Measurements from ENCODE around the gene CHST6.
"Not testable (repeated sequence)": the region's sequence is repeated elsewhere in the genome, so short reads cannot be mapped to it uniquely, and the experiment has no call there.

CHST6 gene

DNA sequence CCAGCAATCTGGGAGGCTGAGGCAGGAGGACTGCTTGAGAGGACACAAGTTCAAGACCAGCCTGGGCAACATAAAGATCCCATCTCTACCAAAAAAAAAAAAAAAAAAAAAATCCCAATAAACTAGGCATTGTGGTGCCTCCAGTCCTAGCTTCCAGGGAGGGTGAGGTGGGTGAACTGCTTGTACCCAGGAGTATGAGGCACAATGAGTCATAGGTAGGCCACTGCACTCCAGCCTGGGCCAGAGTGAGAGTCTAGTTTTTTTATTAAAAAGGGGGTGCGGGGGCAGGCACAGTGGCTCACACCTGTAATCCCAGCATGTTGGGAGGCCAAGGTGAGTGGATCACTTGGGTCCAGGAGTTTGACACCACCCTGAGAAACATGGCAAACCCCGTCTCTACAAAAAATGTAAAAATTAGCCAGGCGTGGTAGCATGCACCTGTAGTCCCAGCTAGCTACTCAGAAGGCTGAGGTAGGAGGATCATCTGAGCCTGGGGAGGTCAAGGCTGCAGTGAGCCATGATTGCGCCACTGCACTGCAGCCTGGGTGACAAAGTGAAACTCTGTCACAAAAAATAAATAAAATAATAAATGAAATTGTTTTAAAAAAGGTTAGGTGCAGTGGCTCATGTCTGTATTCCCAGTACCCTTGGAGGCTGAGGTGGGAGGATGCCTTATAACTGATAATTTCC is 7.8 kb upstream of the CHST6 start:
- DNase-seq, result no peak

DNA sequence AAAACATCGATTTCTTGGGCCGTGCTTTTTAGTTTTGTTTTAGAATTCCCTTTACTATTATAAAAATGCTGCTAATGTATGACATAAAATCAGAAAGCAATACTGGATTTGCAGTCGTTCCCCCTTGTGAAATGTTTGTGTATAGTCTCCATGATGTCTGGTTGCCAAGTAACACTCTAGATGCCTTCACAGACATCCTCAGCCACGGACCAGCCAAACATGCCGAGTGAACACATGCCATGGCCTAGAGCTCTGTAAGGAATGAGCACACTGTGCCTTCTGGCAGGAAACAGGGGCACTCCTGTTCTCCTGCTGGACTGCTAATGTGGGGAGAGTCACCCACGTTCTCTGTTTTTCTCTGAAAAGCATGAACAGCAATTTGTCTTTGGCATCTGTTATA is 6.6 kb upstream of the CHST6 start:
- not testable (repeated sequence) for DNase-seq

DNA sequence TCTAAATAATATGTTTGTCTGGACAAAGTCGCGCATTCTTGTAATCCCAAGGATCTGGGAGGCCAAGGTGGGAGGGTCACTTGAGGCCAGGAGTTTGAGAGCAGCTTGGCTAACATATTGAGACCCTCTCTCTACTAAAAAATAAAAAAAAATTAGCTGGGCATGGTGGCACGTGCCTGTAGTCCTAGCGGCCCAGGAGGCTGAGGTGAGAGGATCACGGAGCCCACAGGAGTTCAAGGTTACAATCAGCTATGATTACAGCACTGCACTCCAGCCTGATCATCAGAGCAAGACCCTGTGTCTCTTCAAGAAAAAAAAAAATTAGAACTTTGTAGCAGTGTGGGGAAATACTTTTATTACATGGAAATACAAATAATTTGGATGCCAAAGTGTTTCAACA is 6.1 kb upstream of the CHST6 start:
- no peak for DNase-seq

DNA sequence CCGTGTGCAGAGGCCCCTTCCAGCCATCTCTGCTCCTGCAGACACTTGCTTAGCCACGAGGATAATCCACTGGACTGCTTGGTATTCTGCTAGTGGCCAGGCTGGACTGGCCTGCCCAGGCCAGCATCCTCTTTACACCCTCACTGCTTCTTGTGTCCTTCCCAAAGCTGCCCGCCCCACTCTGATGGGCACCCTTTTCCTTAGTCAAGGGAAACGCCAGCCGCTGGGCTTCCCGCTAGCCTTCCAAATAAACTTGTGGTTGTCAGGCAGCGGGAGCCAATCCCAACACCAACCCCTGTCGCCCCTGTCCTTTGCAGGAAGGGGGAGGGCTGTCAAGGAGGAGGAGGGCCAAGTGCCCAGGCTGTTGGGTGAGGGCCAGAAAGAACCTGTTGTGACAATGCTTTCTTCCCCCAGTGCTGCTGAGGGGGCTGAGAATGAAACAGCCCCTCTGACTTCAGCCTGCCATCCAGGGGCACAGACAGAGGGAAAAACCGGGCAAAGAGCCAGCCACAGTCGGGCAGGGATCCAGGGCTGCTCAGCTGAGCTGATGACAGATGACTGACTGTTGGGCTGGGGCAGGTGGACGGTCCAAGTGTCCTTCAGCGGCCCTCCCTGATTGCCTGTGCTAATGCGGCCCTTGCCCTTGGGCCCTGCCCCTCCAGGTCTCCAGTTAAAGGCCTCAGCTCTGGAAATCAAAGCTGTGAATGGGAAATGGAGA is 3.5 kb upstream of the CHST6 start:
- DNase-seq, result not testable (repeated sequence)

DNA sequence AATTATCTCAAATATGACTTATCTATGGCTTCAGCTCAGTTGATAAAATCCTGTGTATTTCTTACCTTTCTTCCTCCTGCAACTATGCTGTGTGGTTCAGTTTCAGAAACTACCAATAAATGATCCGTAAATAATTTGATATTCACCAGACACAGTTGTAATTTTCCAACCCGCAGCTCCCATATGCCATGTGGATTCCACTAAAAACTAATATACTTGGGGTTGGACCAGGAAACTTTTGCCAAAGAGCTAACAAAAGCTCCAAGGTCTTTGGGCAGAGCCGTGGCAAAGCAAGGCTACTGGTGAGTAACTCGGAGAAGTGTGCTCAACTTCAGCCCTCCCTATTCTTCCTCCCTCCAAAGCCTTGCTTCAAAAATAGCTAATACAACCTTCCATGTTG is 2.3 kb upstream of the CHST6 start:
- no peak for DNase-seq

DNA sequence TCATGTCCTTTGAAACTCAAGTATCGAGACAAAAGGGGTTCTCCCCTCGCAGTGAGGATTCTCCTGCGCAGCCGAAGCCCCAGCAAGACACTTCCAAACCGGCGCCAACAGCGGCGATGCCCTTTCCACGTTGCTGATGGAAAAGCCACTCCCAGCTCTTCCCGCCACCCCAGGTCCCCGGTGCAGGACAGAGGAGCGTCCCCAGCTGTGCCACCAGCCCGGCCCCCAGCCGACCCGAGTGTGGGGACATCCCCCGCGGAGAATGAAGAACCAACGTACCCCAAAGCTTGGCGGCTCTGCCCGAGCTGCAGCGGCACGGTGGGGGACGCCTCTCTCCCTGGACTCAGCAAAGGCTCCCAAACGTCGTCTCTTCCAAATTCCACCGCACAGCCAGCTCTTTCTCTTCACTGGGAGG is 573 bp downstream of the CHST6 start:
- DNase-seq, result no peak

DNA sequence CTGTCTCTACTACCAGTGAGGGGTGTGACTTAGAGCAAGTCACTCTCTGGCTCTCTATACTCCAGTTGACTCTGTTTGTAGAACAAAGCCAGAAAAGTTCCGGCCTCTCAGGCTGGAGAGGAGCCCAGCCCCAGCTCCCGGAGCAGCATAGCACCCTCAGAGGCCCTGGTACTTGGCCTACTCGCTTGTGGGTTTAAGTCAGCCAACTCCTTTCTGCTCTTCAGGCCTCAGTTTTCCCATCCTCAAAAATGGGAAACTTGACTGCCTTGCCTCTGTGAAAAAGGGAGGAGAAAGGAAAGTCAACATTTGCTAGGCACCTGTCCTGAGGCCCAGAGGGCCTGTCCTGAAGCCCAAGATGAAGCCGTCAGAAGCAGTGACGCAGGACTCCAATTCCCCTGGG is 1.1 kb downstream of the CHST6 start:
- DNase-seq, result no peak

DNA sequence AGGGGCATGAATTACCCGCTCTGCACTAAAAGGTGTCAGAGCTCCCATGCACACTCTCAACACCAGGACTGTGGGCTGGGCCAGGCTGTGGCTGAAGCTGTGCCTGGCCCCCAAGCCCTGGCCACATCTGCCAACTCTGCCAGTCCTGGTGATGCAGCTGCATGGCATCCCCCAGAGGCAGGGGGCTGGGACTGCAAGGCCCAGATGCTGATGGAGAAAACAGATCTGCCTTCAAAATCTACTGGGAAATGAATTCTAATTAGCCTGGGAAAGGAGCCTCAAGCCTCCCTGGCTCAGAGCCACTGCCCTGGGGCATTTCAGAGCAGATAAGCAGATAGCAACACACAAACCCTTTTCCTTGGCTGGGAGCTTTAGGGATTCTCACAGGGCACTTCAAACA is 3.4 kb downstream of the CHST6 start:
- DNase-seq, result no peak

DNA sequence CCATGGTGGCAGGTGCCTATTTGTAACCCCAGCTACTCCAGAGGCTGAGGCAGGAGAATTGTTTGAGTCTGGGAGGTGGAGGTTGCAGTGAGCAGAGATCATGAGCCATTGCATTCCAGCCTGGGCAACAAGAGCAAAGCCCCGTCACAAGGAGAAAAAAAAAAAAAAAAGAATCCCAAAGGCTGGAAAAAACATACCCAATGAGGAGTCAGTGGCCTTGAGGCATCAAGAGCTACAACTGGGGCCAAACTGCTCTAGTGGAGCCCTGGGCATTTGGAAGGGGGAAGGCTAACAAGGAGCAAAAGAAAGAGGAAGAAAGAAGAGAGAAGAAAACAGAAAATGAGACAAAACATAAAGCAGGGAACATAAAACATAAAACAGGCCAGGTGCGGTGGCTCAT is 6.9 kb downstream of the CHST6 start:
- DNase-seq, result no peak

DNA sequence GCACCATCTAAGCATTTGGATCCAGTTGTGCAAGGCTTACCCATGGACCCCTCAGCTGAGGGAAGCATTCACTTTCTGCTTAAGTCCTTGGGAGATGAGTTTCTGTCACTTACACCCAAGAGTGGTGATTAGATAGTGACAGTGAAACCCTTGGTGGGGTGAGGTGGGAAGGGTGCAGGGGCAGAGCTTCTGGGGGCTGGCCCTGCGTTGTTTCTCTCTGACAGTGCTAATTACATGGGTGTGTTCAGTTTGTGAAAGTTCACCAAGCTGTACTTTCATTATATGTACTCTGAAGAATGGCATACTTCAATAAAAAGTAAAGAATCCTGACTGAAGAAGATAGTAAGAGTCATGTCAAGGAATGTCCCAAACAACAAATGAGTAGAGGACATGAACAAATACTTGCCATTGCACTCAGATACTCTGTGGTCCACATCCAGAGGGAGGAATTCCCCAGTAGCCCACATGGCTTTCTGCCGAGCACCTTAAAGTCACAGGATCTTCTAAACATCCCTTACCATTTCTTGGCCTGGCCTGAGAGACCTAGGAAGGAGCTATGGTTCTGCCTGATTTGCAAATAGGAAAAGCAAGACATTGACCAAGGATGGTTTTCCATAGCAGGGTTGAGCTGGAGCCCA is 8.4 kb downstream of the CHST6 start:
- DNase-seq, result no peak

DNA sequence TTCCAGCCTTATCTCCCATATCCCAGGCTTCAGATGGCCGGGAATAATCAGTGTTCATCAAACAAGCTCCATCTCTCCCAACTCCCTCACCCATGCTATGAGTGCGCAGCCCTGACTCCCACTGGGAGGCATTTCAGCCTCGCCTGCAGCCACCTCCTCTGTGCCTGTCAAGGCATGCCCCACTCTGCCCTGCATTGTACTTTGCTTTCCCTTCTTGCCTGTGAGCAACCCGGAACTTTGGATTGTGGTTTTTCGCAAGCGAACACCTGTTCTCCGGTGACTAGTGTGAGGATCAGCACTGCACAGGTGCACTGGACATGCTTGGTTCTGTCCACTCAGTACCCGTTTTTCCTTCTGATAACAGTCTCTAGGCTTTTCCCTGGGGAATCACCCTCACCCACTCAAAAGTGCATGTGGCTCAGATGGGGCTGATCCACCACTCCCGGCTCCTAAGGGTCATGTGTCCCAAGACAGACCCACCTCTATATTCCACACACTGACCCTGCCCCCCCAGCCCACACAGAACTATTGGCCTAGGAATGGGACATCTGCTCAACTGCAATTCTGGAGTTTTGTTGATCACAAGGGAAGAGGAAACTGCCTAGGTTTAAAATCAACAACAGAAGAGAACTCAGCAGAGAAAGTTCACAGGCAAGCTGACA is 9.1 kb downstream of the CHST6 start:
- DNase-seq, result no peak

DNA sequence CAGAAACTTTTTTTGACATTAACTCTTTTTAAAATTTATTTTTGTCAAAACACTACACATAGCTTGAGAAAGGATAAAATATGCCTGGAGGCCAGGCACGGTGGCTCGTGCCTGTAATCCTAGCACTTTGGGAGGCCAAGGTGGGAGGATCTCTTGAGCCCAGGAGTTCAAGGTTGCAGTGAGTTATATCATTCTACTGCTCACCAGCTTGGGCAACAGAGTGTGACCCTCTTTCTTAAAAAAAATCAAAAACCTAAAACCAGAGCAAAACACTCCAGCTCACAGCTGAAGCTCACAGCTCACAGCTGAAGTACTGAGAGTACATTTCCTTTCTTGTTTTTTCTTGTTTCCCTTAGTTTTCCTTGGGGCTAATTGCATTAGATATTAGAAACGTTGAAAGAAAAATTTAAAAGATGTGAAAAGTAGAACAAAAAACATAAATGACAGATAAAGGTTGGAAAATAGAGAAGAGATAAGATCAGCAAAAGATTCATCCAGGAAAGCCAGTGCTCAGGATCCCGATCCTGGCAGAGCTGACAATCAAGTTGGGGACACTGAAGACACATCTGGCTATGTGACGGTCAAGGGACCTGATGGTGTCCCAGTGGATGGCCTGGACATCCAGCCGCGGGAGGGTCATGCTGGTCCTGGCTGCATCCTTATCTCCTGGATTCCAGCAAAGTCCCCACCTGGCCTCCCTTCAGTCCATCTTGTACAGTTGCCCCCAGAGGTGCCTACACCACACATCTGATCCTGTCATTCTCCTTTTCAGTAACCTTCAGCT is 9.8 kb downstream of the CHST6 start:
- no peak for DNase-seq

DNA sequence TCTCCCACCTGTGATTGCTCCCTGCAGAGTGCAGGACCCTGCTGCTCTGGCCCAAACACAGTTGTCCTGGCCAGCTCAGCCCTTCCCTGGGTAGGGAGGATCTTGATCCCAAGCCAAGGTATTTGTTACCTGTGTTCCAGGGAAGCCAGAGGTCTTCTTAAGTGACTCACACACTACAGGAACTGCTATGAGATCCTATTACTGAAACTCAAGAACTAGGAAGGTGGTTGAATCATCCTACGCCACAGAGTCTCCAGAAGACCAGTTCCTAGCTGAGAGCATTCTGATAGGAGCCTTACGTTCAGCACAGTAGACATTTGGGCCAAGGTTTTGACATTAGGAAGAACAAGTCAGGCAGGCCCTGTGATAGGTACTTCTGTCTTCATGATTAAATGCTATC is 12.0 kb downstream of the CHST6 start:
- no peak for DNase-seq

DNA sequence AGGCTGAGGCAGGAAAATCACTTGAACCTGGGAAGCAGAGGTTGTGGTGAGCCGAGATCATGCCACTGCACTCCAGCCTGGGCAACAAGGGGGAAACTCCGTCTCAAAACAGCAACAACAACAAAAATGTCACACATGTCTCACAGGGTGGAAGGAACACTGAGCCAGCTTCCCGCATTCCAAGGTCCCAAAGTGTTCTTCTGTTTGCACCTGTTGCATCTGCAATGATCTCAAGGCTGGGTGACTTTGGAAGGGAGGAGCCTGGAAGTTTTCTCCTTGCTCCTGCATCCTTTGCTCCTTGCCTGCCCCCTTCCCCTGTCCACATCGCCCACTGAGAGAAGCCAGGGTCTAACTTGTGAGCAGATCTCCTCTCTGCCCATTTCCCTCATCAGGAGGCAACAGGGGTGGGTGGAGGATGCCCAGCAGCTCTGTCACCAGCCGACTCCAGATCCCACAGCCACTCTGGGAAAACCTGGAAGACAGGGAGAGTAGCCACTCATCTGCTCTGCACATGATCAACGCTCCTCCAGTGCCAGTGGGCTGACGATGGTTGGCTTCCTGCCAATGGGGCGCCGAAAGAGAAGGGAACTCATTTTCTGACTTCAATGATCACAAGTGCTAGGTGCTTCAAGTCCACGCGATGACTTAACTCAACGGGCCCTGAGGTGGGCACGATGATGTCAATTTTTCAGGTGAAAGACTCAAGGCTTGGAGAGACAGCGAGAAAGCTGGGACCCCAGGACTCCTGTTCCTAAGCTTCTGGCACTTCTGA is 12.6 kb downstream of the CHST6 start:
- DNase-seq, result no peak

DNA sequence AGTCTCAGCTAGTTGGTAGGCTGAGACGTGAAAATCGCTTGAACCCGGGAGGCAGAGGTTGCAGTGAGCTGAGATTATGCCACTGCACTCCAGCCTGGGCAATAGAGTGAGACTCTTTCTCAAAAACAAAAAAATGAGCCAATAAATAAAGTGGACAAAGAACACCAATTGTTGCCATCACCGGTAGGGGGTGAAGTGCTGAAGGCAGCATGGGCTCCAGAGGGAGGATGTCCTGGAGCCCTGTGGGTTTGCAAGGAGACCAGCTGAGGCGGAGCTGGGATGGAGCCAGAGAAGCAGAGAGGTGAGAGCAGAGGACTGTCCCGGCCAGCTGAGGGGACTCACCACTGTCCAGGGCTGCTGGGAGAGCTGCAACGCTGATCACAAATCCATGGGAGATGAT is 13.8 kb downstream of the CHST6 start:
- no peak for DNase-seq

DNA sequence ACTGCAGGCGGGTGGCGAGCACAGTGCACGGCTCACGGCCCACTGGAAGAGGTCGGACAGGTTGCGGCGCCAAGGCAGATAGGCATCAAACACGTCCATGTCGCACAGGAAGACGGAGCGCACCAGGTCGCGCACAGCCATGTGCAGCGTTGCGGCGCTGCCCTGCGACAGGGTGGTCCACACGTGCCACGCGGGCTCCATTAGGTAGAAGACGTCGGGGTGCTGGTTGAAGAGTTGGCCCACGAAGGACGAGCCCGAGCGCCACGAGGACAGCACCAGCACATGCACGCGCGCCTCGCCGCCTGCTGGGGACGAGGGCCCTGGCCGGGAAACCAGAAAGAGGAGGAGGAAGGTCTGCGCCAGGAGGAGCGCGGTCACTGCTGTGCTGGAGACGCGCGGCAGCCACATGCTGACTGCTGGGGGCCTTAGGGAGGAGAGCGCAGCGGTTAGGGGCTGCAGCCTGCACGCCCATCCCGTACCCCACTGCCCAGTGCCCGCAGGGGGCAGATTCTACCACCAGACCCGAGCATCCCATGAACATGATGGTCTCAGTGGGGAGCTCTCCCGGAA is 15.7 kb downstream of the CHST6 start:
- DNase-seq, result no peak

DNA sequence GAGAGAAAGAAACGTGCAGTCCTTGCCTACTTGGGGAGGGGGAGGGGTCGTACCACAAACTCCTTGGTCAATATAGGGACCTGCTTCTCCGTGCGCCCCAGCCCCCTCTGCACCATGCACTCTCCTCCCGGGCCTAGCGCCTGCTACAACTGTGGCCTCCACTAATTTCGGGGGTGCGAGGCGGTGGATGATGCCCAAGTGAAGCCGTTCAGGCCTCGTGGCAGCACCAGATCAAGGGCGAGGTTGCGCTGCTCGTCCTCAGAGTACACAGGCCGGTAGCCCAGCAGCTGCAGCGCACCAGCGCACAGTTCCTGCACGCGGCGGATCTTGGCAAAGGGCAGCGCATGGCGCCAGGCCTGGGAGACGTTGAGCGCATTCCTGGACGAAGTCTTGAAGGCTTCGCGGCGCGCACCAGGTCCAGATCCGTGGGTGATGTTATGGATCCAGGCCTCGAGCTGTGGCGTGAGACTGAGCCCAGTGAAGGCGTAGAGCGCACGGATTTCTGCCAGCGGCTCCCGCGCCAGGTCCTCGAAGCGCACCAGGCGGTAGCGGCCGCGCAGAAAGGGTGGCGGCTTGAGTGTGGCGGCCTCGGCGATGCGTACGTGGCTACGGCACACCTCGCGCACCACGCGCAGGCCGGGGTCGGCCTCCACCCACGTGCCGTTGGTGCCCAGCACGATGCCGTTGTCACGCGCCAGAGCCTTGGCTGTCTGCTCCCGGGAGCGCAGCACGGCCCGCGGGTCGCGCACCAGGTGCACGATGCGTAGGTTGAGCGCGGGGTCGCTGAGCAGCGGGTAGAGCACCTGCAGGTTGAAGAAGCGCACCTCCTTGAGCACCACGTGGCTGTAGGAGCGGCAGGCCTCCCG is 16.5 kb downstream of the CHST6 start:
- no peak for DNase-seq

DNA sequence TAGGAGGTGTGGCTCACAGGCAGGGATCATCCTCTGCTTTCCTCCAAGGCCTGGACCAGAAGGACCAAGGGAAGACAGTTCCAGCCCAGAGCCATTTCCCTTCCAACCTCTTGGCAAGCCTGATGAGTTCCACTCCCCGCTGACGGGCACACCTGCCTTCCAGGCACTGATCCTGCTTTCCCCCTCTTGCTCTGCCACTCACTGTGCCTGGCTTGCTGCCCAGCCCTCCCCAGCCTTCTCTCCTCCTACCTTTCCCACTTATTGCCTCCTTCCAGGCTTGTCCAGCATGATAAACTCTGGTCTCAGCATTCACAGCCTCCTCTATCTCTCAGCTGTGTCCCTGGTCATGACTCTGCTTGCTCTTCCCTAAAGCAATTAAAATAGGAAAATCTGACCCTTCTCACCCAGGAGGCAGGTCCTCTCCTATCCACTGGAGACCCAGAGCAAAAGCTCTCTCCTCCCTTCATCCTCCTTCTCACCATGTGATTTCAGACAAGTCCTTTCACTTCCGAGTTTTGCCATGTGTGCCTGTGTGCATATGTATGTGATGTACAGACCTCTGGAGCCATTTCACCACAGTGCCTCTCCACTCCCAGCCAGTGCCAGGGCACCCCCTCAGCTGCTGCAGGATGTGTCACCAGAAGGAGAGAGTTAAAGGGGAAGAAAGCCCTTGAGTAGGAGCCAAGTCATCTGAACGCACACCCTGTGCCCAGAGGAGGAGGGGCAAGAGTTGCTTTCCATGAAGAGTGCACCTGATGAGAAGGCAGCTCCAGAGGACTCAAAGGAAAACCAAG is 17.4 kb downstream of the CHST6 start:
- DNase-seq, result no peak

DNA sequence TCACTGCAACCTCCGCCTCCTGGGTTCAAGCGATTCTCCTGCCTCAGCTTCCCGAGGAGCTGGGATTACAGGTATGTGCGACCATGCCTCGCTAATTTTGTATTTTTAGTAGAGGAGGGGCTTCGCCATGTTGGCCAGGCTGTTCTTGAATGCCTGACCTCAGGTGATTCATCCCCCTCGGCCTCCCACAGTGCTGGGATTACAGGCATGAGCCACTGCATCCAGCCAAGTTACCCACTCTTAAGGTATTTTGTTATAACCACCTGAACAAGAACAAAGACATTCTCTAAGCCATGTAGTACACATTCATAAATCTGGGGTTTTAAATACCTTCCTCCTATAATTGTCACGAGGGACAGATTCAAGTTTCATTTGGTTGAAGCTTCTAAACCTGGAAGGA is 18.4 kb downstream of the CHST6 start:
- DNase-seq, result no peak

DNA sequence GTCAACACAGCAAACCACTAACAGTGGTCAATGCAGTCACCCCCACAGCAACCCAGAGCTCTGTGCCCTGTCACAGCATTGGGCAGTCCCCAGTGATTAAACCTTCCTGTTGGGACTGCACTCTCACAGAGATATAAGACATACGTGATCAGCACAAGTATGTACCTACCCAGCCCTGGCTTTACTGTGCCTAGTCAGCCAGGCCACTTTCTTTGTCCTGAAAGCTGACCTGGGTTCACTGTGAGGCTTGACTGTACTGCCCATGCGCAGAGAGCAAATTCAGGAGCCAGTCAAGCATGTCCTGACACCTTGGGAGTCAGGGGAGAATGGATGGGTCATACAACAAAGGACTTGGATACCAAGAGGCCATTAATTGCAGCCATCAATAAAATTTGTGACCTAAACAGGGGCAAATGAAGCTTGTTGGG is 19.8 kb downstream of the CHST6 start:
- no peak for DNase-seq

All from bone marrow (tissue), 2 donors.